Liver (tissue), 9 donors: Measurements from ENCODE around the gene KCNJ15. TPM values are rescaled to one million over a fixed set of nuclear protein-coding genes. Genes with fewer than 3 reads are reported as not detected.

ENCODE experiments used
- DNase-seq: peaks from one replicate; pipeline ENCODE4 v3.0.0-alpha.2; 2017; ENCODE audit warnings: low spot score
- H3K27ac ChIP-seq, 2 donors: one replicate each; pipeline ENCODE4 v1.7.0; 2013; ENCODE audit warnings: inconsistent platforms in 2 of 2, low read length in 2 of 2, control low read depth in 1 of 2, low read depth in 1 of 2, mild to moderate bottlenecking in 1 of 2
- H3K27me3 ChIP-seq, 4 donors: one replicate each; pipeline versions ENCODE4 v1.6.1 to v1.7.0; 2013; ENCODE audit warnings: low read length in 3 of 4, inconsistent platforms in 1 of 4, mild to moderate bottlenecking in 1 of 4, moderate library complexity in 1 of 4; ENCODE audit not compliant: control insufficient read depth in 4 of 4, insufficient read depth in 4 of 4
- H3K36me3 ChIP-seq, 4 donors: one replicate each; pipeline versions ENCODE4 v1.6.1 to v1.7.0; 2013; ENCODE audit warnings: low read length in 3 of 4, mild to moderate bottlenecking in 3 of 4, low read depth in 1 of 4, moderate library complexity in 1 of 4; ENCODE audit not compliant: control insufficient read depth in 4 of 4, insufficient read depth in 3 of 4
- H3K4me1 ChIP-seq, 4 donors: one replicate each; pipeline versions ENCODE4 v1.6.1 to v1.7.0; 2013; ENCODE audit warnings: low read length in 3 of 4, mild to moderate bottlenecking in 3 of 4, moderate library complexity in 1 of 4; ENCODE audit not compliant: control insufficient read depth in 4 of 4, insufficient read depth in 4 of 4
- H3K4me3 ChIP-seq, 3 donors: one replicate each; pipeline versions ENCODE4 v1.6.1 to v1.7.0; 2013; ENCODE audit warnings: low read length in 3 of 3, control low read depth in 1 of 3, low read depth in 1 of 3, mild to moderate bottlenecking in 1 of 3
- H3K9ac ChIP-seq, 2 donors: one replicate each; pipeline ENCODE4 v1.7.0; 2013; ENCODE audit warnings: low read length in 2 of 2, mild to moderate bottlenecking in 2 of 2, moderate library complexity in 2 of 2, control low read depth in 1 of 2, low read depth in 1 of 2
- H3K9me3 ChIP-seq, 4 donors: one replicate each; pipeline versions ENCODE4 v1.6.1 to v1.7.0; 2013; ENCODE audit warnings: low read length in 3 of 4; ENCODE audit not compliant: control insufficient read depth in 4 of 4
- EGR1 ChIP-seq, 2 donors: IDR thresholded peaks; 2 replicates each; pipeline ENCODE4 v1.6.1; 2016 to 2018; ENCODE audit warnings: antibody characterized with exemption in 2 of 2, low read depth in 2 of 2
- FOXA1 ChIP-seq: IDR thresholded peaks from 2 replicates; pipeline ENCODE4 v1.6.1; 2016; ENCODE audit warnings: antibody characterized with exemption
- FOXA2 ChIP-seq: IDR thresholded peaks from 2 replicates; pipeline ENCODE4 v1.6.1; 2016; ENCODE audit warnings: antibody characterized with exemption
- HNF4A ChIP-seq, 2 donors: conservative IDR thresholded peaks; 2 replicates each; pipeline ENCODE4 v1.6.1; 2016; ENCODE audit warnings: antibody characterized with exemption in 2 of 2, mild to moderate bottlenecking in 2 of 2
- HNF4G ChIP-seq: IDR thresholded peaks from 2 replicates; pipeline ENCODE4 v1.6.1; 2016; ENCODE audit warnings: antibody characterized with exemption
- NR2F2 ChIP-seq: IDR thresholded peaks from 2 replicates; pipeline ENCODE4 v1.6.1; 2016; ENCODE audit warnings: antibody characterized with exemption
- RAD21 ChIP-seq, 2 donors: IDR thresholded peaks; 2 replicates each; pipeline ENCODE4 v1.6.1; 2016; ENCODE audit warnings: antibody characterized with exemption in 2 of 2, mild to moderate bottlenecking in 2 of 2
- RXRA ChIP-seq, 2 donors: IDR thresholded peaks; 2 replicates each; pipeline ENCODE4 v1.6.1; 2017 to 2018; ENCODE audit warnings: antibody characterized with exemption in 2 of 2, mild to moderate bottlenecking in 1 of 2
- SP1 ChIP-seq: IDR thresholded peaks from 2 replicates; pipeline ENCODE4 v1.6.1; 2018; ENCODE audit warnings: antibody characterized with exemption, mild to moderate bottlenecking
- TAF1 ChIP-seq: conservative IDR thresholded peaks from 2 replicates; pipeline ENCODE4 v1.6.1; 2016; ENCODE audit warnings: antibody characterized with exemption, mild to moderate bottlenecking
- YY1 ChIP-seq: IDR thresholded peaks from 2 replicates; pipeline ENCODE4 v1.6.1; 2016; ENCODE audit warnings: antibody characterized with exemption, mild to moderate bottlenecking
- WGBS: extraction: QIAGEN DNeasy Blood & Tissue Kit; methylation state at CpG from one replicate; pipeline ENCODE4 v1.1.7; 2013; 5-methylcytosine and 5-hydroxymethylcytosine counted together
- polyA plus RNA-seq, 2 donors: library from polyadenylated mRNA; stranded (reverse) in 1 of 2; unstranded in 1 of 2; fragments of 200-250 nt in 1 of 2; fragments of >200 nt in 1 of 2; fragmentation: Nextera tagmentation in 1 of 2; extraction: Ambion mirVana in 1 of 2; gene quantifications; one replicate each; pipeline versions ENCODE4 v1.2.1 to v1.2.3, GENCODE V29; 2013 to 2015
- total RNA-seq, 2 donors: library from RNA; depleted of rRNA; stranded (reverse); fragments of >200 nt; gene quantifications; one replicate each; pipeline ENCODE4 v1.2.3, GENCODE V29; 2014
- TF ChIP-seq, protein P1 (sequence below): IDR thresholded peaks from 2 replicates; pipeline ENCODE4 v1.6.1; 2016; ENCODE audit warnings: antibody characterized with exemption
- TF ChIP-seq, protein P2 (sequence below): IDR thresholded peaks from 2 replicates; pipeline ENCODE4 v1.6.1; 2016; ENCODE audit warnings: antibody characterized with exemption, mild to moderate bottlenecking
- TF ChIP-seq, protein P3 (sequence below): fragments of 150-350 bp; IDR thresholded peaks from 2 replicates; pipeline ENCODE4 v1.5.1; 2017; ENCODE audit warnings: improper control_type of control experiment, low read depth, low read length; ENCODE audit not compliant: missing input control
- TF ChIP-seq, protein P4 (sequence below): IDR thresholded peaks from 2 replicates; pipeline ENCODE4 v1.6.1; 2016; ENCODE audit warnings: antibody characterized with exemption
- TF ChIP-seq, protein P5 (sequence below): IDR thresholded peaks from 2 replicates; pipeline ENCODE4 v1.6.1; 2016; ENCODE audit warnings: antibody characterized with exemption
- donor health status: healthy.
- donor health status: healthy.
- donor health status: healthy.
- donor health status: healthy.
- donor health status: healthy.

The KCNJ15 gene
- total and polyA plus RNA-seq, 4 donors, result 0.61 to 4.8 (median 2.2) TPM

DNA sequence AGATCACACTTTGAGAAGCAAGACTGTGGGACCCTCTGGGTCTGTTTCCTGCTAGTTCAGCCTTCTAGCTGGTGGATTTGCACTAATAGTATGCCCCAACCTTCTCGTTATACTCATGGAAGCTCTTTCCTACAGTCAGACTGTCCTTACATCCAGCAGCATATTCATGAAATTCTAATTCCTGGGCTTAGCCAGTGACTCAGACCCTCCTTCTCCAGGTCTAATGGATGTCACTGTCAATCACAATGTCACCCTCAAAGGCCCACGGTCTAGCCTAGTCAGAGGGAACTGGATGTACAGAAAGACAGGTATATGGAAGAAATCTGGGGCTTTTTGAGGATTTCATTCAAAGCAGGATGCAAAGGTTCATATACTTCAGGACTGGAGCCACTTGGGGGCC lies 72.4 kb downstream of the KCNJ15 start:
- Histone ChIP-seq H3K4me3 (no peak overlapping the region), H3K27ac (no peak overlapping the region), H3K36me3 (no peaks in the 10 kb centered on the region), H3K9ac (no peak overlapping the region), H3K4me1 (peaks cover 0 to 19% (median 5%) of the 10 kb centered on the region in 4 donors), H3K9me3 (no peaks in the 10 kb centered on the region), H3K27me3 (no peaks in the 10 kb centered on the region)
- no peak for DNase-seq
- TF ChIP-seq YY1 (no peak), TAF1 (no peak), HNF4G (no peak), HNF4A (conservative IDR thresholded peaks at IDR 0.05) (no peak), EGR1 (IDR thresholded peaks at IDR 0.05; ENCODE audit: low read depth in 2 of 2) (no peak), NR2F2 (no peak)
- TF ChIP-seq, protein P1, sequence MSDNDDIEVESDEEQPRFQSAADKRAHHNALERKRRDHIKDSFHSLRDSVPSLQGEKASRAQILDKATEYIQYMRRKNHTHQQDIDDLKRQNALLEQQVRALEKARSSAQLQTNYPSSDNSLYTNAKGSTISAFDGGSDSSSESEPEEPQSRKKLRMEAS, result no peak
- WGBS, result 84% methylated on average over 2 of the region's 2 CpGs

DNA sequence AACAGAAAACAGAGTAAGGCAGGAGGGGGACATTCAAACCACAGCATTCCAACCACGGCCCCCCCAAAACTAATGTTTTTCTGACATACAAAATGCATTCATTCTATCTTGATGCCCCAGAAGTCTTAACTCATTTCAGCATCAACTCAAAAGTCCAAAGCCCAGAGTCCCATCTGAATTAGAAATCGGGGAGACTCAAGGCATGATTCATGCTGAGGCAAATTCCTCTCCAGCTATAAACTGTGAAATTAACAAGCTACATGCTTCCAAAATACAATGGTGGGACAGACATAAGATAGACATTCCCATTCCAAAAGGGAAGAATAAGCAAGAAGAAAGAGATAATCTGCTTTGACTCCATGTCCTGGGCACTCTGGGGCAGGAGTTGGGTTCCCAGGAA lies 73.9 kb downstream of the KCNJ15 start:
- Histone ChIP-seq H3K9me3 (no peaks in the 10 kb centered on the region), H3K27me3 (no peaks in the 10 kb centered on the region), H3K9ac (no peak overlapping the region), H3K4me3 (no peak overlapping the region), H3K4me1 (peaks cover 0 to 32% (median 9%) of the 10 kb centered on the region in 4 donors), H3K27ac (no peak overlapping the region), H3K36me3 (no peaks in the 10 kb centered on the region)
- WGBS, result 93% methylated on average over 2 of the region's 2 CpGs
- TF ChIP-seq NR2F2 (no peak), RXRA (IDR thresholded peaks at IDR 0.05) (no peak), RAD21 (IDR thresholded peaks at IDR 0.05) (no peak), SP1 (no peak), EGR1 (IDR thresholded peaks at IDR 0.05; ENCODE audit: low read depth in 2 of 2) (no peak), FOXA2 (no peak), TAF1 (no peak), FOXA1 (no peak), YY1 (no peak), HNF4A (conservative IDR thresholded peaks at IDR 0.05) (no peak)
- TF ChIP-seq, protein P2, sequence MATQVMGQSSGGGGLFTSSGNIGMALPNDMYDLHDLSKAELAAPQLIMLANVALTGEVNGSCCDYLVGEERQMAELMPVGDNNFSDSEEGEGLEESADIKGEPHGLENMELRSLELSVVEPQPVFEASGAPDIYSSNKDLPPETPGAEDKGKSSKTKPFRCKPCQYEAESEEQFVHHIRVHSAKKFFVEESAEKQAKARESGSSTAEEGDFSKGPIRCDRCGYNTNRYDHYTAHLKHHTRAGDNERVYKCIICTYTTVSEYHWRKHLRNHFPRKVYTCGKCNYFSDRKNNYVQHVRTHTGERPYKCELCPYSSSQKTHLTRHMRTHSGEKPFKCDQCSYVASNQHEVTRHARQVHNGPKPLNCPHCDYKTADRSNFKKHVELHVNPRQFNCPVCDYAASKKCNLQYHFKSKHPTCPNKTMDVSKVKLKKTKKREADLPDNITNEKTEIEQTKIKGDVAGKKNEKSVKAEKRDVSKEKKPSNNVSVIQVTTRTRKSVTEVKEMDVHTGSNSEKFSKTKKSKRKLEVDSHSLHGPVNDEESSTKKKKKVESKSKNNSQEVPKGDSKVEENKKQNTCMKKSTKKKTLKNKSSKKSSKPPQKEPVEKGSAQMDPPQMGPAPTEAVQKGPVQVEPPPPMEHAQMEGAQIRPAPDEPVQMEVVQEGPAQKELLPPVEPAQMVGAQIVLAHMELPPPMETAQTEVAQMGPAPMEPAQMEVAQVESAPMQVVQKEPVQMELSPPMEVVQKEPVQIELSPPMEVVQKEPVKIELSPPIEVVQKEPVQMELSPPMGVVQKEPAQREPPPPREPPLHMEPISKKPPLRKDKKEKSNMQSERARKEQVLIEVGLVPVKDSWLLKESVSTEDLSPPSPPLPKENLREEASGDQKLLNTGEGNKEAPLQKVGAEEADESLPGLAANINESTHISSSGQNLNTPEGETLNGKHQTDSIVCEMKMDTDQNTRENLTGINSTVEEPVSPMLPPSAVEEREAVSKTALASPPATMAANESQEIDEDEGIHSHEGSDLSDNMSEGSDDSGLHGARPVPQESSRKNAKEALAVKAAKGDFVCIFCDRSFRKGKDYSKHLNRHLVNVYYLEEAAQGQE, result no peak
- TF ChIP-seq, protein P3, sequence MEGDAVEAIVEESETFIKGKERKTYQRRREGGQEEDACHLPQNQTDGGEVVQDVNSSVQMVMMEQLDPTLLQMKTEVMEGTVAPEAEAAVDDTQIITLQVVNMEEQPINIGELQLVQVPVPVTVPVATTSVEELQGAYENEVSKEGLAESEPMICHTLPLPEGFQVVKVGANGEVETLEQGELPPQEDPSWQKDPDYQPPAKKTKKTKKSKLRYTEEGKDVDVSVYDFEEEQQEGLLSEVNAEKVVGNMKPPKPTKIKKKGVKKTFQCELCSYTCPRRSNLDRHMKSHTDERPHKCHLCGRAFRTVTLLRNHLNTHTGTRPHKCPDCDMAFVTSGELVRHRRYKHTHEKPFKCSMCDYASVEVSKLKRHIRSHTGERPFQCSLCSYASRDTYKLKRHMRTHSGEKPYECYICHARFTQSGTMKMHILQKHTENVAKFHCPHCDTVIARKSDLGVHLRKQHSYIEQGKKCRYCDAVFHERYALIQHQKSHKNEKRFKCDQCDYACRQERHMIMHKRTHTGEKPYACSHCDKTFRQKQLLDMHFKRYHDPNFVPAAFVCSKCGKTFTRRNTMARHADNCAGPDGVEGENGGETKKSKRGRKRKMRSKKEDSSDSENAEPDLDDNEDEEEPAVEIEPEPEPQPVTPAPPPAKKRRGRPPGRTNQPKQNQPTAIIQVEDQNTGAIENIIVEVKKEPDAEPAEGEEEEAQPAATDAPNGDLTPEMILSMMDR, result no peak
- TF ChIP-seq, protein P4, sequence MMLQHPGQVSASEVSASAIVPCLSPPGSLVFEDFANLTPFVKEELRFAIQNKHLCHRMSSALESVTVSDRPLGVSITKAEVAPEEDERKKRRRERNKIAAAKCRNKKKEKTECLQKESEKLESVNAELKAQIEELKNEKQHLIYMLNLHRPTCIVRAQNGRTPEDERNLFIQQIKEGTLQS, result no peak
- TF ChIP-seq, protein P1, result no peak
- TF ChIP-seq, protein P5, sequence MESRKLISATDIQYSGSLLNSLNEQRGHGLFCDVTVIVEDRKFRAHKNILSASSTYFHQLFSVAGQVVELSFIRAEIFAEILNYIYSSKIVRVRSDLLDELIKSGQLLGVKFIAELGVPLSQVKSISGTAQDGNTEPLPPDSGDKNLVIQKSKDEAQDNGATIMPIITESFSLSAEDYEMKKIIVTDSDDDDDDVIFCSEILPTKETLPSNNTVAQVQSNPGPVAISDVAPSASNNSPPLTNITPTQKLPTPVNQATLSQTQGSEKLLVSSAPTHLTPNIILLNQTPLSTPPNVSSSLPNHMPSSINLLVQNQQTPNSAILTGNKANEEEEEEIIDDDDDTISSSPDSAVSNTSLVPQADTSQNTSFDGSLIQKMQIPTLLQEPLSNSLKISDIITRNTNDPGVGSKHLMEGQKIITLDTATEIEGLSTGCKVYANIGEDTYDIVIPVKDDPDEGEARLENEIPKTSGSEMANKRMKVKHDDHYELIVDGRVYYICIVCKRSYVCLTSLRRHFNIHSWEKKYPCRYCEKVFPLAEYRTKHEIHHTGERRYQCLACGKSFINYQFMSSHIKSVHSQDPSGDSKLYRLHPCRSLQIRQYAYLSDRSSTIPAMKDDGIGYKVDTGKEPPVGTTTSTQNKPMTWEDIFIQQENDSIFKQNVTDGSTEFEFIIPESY, result no peak
- DNase-seq, result no peak
